Stomach (tissue), 4 donors: ENCODE results near the gene TAP1.

Experiments used
- EP300 ChIP-seq: sonication (generic); formaldehyde crosslinking; IDR thresholded peaks from one replicate; pipeline ENCODE4 v1.6.1; 2017; ENCODE audit warnings: antibody characterized with exemption
- POLR2A ChIP-seq, 4 donors: fragments of 450-650 bp; IDR thresholded peaks; one replicate each; pipeline ENCODE4 v1.6.1; 2016; ENCODE audit warnings: antibody characterized with exemption in 4 of 4, control low read depth in 2 of 4, mild to moderate bottlenecking in 1 of 4, moderate library complexity in 1 of 4
- POLR2AphosphoS5 ChIP-seq, 3 donors: sonication (generic); formaldehyde crosslinking; IDR thresholded peaks; one replicate each; pipeline ENCODE4 v1.6.1; 2016; ENCODE audit warnings: antibody characterized with exemption in 3 of 3
- TF ChIP-seq, protein P1 (sequence below), 7 experiments: fragments of 450-650 bp in 4 of 7; fragments of 200-600 bp in 3 of 7; sonication (generic) in 3 of 7; IDR thresholded peaks; one replicate each; pipeline ENCODE4 v1.5.1; 2016 to 2019; ENCODE audit warnings: antibody characterized with exemption in 7 of 7, control low read depth in 2 of 7, mild to moderate bottlenecking in 1 of 7

DNA sequence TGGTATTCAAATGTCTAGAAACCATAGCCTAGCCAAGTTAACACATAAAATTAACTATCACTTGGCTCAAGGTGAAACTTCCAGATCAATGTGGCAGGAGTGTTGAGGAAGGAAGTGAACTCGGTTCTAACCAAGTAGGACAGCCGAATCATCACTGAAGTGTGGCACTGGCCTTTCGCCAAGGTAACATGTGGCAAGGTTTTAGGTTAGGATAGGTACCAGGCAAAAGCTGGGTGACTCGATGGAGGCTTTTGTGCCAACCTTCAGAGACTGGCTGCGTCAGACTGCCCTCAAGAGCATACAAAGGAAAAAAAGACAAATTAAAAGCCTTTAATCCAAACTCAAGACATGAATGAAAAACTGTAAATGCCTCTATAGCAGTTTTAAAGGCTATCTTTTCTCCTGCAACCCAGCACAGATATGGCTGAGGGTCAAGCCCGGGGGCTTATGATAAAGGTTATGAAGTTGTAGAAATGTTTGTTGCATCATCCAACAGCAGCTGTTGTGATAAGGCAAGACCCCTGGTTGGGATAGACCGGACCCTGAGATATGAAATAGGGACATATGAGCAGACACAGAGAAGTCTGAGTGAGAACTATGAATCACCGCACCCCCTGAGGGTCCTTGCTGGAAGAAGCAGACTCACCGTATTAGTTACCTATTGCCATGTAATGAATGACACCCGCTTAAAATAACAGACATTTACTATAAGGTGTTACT, 12.4 kb upstream of the TAP1 start:
- TF ChIP-seq, protein P1, sequence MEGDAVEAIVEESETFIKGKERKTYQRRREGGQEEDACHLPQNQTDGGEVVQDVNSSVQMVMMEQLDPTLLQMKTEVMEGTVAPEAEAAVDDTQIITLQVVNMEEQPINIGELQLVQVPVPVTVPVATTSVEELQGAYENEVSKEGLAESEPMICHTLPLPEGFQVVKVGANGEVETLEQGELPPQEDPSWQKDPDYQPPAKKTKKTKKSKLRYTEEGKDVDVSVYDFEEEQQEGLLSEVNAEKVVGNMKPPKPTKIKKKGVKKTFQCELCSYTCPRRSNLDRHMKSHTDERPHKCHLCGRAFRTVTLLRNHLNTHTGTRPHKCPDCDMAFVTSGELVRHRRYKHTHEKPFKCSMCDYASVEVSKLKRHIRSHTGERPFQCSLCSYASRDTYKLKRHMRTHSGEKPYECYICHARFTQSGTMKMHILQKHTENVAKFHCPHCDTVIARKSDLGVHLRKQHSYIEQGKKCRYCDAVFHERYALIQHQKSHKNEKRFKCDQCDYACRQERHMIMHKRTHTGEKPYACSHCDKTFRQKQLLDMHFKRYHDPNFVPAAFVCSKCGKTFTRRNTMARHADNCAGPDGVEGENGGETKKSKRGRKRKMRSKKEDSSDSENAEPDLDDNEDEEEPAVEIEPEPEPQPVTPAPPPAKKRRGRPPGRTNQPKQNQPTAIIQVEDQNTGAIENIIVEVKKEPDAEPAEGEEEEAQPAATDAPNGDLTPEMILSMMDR (IDR thresholded peaks at IDR 0.05), result no peak
- TF ChIP-seq POLR2AphosphoS5 (IDR thresholded peaks at IDR 0.05), result no peak
- TF ChIP-seq POLR2A (IDR thresholded peaks at IDR 0.05), result no peak
- no peak for TF ChIP-seq EP300
